DMS153 (cell line): ENCODE data around the gene NPTXR.

Experiments used
- DNase-seq: peaks from one replicate; lab custom pipeline; 2025; lab: John Stamatoyannopoulos, UW

The NPTXR gene

GRCh38 chr22:38796262-38796957 is 47.4 kb downstream of the NPTXR start:
- DNase-seq: no peak

DNA sequence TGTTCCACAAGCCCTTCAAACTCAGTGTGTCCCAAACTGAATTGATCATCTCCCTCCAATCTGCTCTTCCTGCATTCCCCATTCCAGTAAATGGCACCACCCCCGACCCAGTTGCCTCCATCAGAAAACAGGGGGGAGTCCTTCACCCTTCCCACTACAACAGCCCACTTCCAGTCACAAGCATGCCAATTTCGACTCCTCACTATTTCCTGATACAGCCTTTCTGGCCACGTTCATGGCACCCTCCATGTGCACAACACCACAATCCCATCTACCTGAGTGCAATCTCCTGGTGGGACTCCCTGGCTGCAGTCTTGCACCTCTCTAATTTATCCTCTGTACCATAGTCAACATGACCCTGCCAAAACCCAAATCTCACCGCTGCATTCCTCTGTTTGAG is 48.3 kb downstream of the NPTXR start:
- DNase-seq: no peak

DNA sequence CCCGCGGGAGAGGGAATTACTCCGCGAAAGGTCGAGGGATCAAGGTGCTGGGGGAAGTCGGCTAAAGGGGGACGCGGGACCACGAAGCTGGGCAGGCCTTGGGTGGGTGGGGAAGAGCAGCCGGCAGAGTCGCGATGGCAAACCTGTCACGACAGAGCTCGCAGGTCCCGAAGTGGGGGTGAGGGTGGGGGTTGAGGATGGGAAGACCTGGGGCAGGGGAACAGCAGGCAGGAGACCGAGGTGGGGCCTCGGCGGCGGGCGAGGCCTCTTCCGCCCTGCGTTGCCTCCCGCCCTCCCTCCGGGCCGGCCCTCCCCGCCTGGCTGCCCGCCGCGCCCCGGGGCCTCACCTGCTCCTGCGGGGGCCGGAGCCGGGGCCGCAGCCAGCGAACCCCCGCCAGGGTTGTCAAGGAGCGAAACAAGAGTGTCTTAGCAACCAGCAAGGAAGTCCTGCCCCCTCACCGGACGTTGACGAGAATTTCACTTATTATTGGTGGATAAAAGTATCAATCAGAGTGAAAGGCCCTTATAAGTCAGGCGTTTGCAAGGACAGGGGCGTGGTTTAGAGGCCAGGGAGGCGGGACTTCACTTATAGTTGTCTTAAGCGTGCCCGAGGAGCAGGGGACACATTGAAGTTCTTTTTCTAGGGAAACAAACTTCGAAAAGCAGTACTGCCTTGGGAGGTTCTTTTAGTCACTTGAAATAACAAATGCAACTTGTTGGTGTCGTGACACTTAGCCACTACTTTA is 49.9 kb downstream of the NPTXR start, which contains the start of gene DNAL4:
Gene DNAL4 (minus strand): TSS at position 423 of the 746 bp plus-strand sequence. CDS start 11,412 bp downstream, outside the sequence.
- peak; percentile 98 for DNase-seq

- DNase-seq: no peak
Measured at GRCh38 chr22:38793317-38793716, 50.5 kb downstream of the NPTXR start.

DNA sequence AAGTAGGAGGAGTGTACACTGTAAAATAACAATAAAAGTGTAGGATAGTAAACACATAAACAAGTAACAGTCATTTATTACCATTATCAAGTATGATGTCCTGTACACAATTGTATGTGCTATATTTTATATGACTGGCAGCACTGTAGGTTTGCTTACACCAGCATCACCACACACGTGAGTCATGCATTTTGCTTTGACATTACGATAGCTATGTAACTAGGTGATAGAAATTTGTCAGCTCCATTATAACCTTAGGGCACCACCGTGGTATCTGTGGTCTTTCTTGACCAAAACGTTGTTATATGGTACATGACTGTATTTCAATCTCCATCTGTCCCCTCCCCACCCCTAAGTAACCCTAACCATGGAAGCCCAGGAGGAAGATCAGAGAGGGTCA is 51.0 kb downstream of the NPTXR start:
- no peak for DNase-seq

- DNase-seq: no peak
Measured at GRCh38 chr22:38789606-38790005, 54.2 kb downstream of the NPTXR start.

DNA sequence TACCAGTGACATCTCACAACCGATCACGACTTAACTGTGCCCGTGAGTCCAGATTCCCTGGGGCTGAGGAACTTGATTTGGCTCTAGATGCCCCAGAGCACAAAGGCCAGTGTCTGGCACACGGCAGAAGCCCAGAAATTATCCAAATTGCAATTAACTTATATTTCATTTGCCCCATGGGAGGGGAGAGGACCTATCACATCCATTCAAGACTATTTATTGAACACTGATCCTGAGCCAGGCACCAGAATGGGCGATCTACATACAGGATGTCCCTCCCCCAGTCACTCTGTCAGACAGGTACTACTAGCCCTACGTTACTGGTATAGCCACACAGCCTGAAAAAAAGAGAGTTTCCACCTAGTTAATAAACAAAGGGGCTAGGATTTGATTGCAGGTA is 55.0 kb downstream of the NPTXR start:
- DNase-seq: no peak

DNA sequence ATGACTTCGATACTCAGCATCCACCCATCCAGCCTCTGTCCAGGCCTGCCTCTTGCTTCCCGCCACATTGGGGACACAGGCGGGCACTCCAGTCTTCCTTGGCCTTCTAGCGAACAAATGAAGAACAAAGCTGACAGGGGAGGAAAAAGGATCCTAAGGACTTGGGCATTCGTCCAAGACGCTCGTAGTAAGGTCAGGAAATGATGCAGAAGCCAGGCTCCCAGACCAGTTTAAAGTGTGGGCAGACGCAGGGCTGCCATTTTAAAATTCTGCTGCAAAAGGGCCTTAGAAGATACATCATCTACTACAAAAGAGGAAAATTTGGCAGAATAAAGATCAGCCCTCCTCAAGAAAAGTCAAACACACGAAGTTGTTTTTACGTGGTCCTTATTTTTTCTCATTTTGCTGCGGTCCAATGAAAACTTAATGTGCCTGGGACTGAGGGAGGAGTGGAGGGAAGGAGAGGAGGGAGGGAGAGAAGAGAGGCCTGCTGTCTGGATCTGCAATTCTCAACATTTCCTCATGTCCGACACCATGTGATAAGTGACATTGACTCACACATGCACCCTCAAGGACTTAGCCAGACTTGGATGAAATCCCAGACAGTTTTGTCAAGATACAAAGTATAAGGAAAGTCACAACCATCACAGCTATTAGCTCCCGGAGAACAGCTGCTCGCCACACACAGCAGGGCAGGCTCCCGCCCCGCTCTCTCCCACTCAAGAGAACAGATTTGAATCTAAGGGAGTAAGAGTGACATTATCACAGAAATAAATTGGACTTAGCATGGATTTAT is 55.6 kb downstream of the NPTXR start:
- no peak for DNase-seq

- no peak for DNase-seq
Measured at GRCh38 chr22:38786631-38787030, 57.2 kb downstream of the NPTXR start.

GRCh38 chr22:38784856-38785255 is 59.0 kb downstream of the NPTXR start:
- no peak for DNase-seq

GRCh38 chr22:38784035-38784434 is 59.8 kb downstream of the NPTXR start:
- DNase-seq: no peak

- DNase-seq: no peak
Measured at GRCh38 chr22:38783095-38783615, 60.7 kb downstream of the NPTXR start.

GRCh38 chr22:38782402-38783094 is 61.3 kb downstream of the NPTXR start:
- DNase-seq: no peak

GRCh38 chr22:38781033-38781432 is 62.8 kb downstream of the NPTXR start:
- no peak for DNase-seq

DNA sequence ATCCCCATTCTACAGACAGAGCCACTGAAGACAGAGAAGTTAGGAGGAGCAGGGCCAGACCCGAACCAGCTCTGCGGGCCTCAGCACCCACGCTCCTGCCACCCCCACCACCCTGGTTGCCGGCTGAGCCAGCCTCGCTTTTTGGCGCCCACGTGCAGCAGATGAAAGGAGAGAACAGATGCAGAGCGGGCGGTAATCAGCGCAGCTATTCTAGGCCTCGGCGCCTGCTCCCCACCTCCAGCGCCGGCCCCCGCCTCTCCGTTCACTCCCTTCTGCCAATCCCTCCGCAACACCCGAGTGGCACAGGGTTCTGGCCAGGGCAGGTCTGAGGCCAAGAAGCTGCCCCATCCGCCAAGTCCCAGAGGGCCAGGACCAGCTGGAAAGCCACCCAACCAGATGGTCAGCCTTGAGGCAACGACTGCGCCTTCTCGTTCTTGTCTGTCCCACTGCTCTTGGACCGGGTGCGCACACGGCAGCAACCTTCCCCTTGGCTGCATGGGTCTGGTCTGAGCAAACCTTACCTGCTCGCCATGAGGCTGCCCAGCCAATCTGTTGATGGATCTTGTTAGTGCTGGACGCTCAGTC is 66.6 kb downstream of the NPTXR start:
- no peak for DNase-seq

- no peak for DNase-seq
Measured at GRCh38 chr22:38776086-38776485, 67.7 kb downstream of the NPTXR start.

GRCh38 chr22:38775656-38776055 is 68.2 kb downstream of the NPTXR start:
- no peak for DNase-seq

- no peak for DNase-seq
Measured at GRCh38 chr22:38774496-38775166, 69.2 kb downstream of the NPTXR start.

DNA sequence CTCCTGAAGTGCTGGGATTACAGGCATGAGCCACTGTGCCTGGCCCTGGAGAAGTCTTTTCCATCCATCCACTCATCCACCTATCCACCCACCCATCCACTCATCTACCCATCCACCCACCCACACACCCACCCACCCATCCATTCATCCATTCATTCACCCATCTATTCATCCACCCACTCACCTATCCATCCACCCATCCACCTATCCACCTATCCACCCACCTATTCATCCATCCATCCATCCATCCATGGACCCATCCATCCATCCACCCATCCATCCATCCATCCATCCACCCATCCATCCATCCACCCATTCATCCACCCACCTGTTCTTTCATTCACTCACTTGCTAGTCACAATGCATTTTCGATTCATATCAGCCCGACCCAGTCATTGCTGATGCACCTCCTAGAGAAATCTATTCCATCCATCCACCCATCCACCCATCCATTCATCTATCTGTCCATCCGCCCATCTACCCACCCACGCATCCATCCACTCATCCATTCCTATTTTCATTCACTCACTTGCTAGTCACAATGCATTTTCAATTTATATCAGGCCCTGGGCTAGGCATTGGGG is 70.4 kb downstream of the NPTXR start:
- DNase-seq: no peak

DNA sequence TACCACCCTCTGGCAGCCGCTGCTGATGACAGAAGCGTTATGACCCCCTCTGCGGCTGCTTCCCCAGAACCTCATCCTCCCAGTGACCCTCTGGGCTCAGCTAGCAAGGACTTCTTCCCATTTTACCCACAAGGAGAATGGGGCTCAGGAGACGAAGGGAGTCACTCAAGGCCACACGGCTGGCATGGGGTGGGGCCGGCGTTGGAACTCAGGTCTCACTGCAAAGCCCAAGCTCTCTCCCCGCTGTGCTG is 71.3 kb downstream of the NPTXR start:
- no peak for DNase-seq
